ENCODE data around the gene LAMA2. TPM values are rescaled to one million over a fixed set of nuclear protein-coding genes. Genes with fewer than 3 reads are reported as not detected.

Gene LAMA2
- total and polyA plus RNA-seq, 7 experiments from 2014 or later = 0.02 to 0.59 (median 0.35) TPM; not detected in 4

GRCh38 chr6:129390900-129391299, 508.0 kb downstream of the LAMA2 start:
- Histone ChIP-seq H3K27me3 (ENCODE audit: control insufficient read depth in 2 of 2, insufficient read depth in 2 of 2, low read length in 2 of 2) (peaks cover 0 to 4% of the 10 kb centered on the region in 2 donors), H3K4me3 (ENCODE audit: low read length) (no peak overlapping the region), H3K27ac (ENCODE audit: low read depth, low read length) (no peak overlapping the region), H3K36me3 (ENCODE audit: control insufficient read depth in 2 of 3, insufficient read depth in 3 of 3, low read length in 3 of 3) (no peaks in the 10 kb centered on the region), H3K4me1 (ENCODE audit: control insufficient read depth in 2 of 2, insufficient read depth in 2 of 2, low read length in 2 of 2) (no peaks in the 10 kb centered on the region), H3K9me3 (ENCODE audit: control insufficient read depth in 2 of 3, low read length in 3 of 3) (no peaks in the 10 kb centered on the region)
- ChIA-PET CTCF (no interaction called here), POLR2A (no interaction called here)
- Mint-ChIP-seq H3K4me1 (peaks cover 0 to 4% (median 0%) of the 10 kb centered on the region in 7 donors), H3K9me3 (peaks cover 0 to 4% (median 3%) of the 10 kb centered on the region in 11 donors), H3K4me3 (no peak overlapping the region), H3K27ac (no peak overlapping the region), H3K27me3 (peaks cover 0 to 12% (median 8%) of the 10 kb centered on the region in 5 donors), H3K36me3 (peaks cover 0 to 3% (median 0%) of the 10 kb centered on the region in 5 donors)
- intact Hi-C loops (cut with micrococcal nuclease) = no loop called here
- ATAC-seq (no peak), DNase-seq (no peak)

GRCh38 chr6:129393654-129394053, 510.7 kb downstream of the LAMA2 start:
- POLR2A ChIA-PET = no interaction called here
- H3K27me3 Mint-ChIP-seq = peaks cover 0 to 13% (median 8%) of the 10 kb centered on the region in 5 donors
- no peaks in the 10 kb centered on the region for H3K9me3 Mint-ChIP-seq

GRCh38 chr6:129398764-129399163, 515.8 kb downstream of the LAMA2 start:
- CTCF ChIA-PET = interaction anchor here (1.3 kb wide), 1 partner anchor 7 kb away, joined by 3 read pairs; no protein-coding TSS in a partner anchor
- Histone ChIP-seq H3K9me3 (ENCODE audit: control insufficient read depth in 2 of 3, low read length in 3 of 3) (no peaks in the 10 kb centered on the region), H3K27me3 (ENCODE audit: control insufficient read depth in 2 of 2, insufficient read depth in 2 of 2, low read length in 2 of 2) (peaks cover 0 to 4% of the 10 kb centered on the region in 2 donors), H3K4me1 (ENCODE audit: control insufficient read depth in 2 of 2, insufficient read depth in 2 of 2, low read length in 2 of 2) (no peaks in the 10 kb centered on the region), H3K4me3 (ENCODE audit: low read length) (no peak overlapping the region), H3K27ac (ENCODE audit: low read depth, low read length) (no peak overlapping the region), H3K36me3 (ENCODE audit: control insufficient read depth in 2 of 3, insufficient read depth in 3 of 3, low read length in 3 of 3) (no peaks in the 10 kb centered on the region)
- H3K4me1 Mint-ChIP-seq = no peaks in the 10 kb centered on the region
- no peaks in the 10 kb centered on the region for H3K36me3 Mint-ChIP-seq
- ATAC-seq = no peak
- intact Hi-C loops (cut with micrococcal nuclease) = no loop called here
- H3K27ac Mint-ChIP-seq = no peak overlapping the region
- no peak for DNase-seq
- POLR2A ChIA-PET = no interaction called here
- H3K9me3 Mint-ChIP-seq = no peaks in the 10 kb centered on the region
- no peak overlapping the region for H3K4me3 Mint-ChIP-seq
- H3K27me3 Mint-ChIP-seq = peaks cover 0 to 12% (median 5%) of the 10 kb centered on the region in 5 donors

More at GRCh38 chr6:129393654-129394053, 510.7 kb downstream of the LAMA2 start:
- H3K4me3 ChIP-seq (ENCODE audit: low read length) = no peak overlapping the region
- ATAC-seq = no peak
- no peak overlapping the region for H3K27ac Mint-ChIP-seq
- H3K4me1 Mint-ChIP-seq = peaks cover 0 to 4% (median 0%) of the 10 kb centered on the region in 7 donors
- H3K4me1 ChIP-seq (ENCODE audit: control insufficient read depth in 2 of 2, insufficient read depth in 2 of 2, low read length in 2 of 2) = no peaks in the 10 kb centered on the region
- H3K36me3 ChIP-seq (ENCODE audit: control insufficient read depth in 2 of 3, insufficient read depth in 3 of 3, low read length in 3 of 3) = no peaks in the 10 kb centered on the region
- H3K27me3 ChIP-seq (ENCODE audit: control insufficient read depth in 2 of 2, insufficient read depth in 2 of 2, low read length in 2 of 2) = peaks cover 0 to 4% of the 10 kb centered on the region in 2 donors
- no peaks in the 10 kb centered on the region for H3K36me3 Mint-ChIP-seq
- CTCF ChIA-PET = no interaction called here
- H3K27ac ChIP-seq (ENCODE audit: low read depth, low read length) = no peak overlapping the region
- H3K4me3 Mint-ChIP-seq = no peak overlapping the region
- H3K9me3 ChIP-seq (ENCODE audit: control insufficient read depth in 2 of 3, low read length in 3 of 3) = no peaks in the 10 kb centered on the region
- no peak for DNase-seq
- intact Hi-C loops (cut with micrococcal nuclease) = no loop called here

- H3K9me3 Mint-ChIP-seq = peaks cover 0 to 1% (median 0%) of the 10 kb centered on the region in 11 donors
- Histone ChIP-seq H3K4me3 (ENCODE audit: low read length) (no peak overlapping the region), H3K27me3 (ENCODE audit: control insufficient read depth in 2 of 2, insufficient read depth in 2 of 2, low read length in 2 of 2) (no peaks in the 10 kb centered on the region), H3K36me3 (ENCODE audit: control insufficient read depth in 2 of 3, insufficient read depth in 3 of 3, low read length in 3 of 3) (no peaks in the 10 kb centered on the region), H3K4me1 (ENCODE audit: control insufficient read depth in 2 of 2, insufficient read depth in 2 of 2, low read length in 2 of 2) (no peaks in the 10 kb centered on the region), H3K9me3 (ENCODE audit: control insufficient read depth in 2 of 3, low read length in 3 of 3) (no peaks in the 10 kb centered on the region), H3K27ac (ENCODE audit: low read depth, low read length) (no peak overlapping the region)
- peaks cover 0 to 2% (median 0%) of the 10 kb centered on the region in 5 donors for H3K27me3 Mint-ChIP-seq
- DNase-seq (no peak), ATAC-seq (no peak)
- H3K27ac Mint-ChIP-seq = no peak overlapping the region
- ChIA-PET CTCF (no interaction called here), POLR2A (no interaction called here)
- H3K4me3 Mint-ChIP-seq = no peak overlapping the region
- intact Hi-C loops (cut with micrococcal nuclease) = no loop called here
- H3K4me1 Mint-ChIP-seq = no peaks in the 10 kb centered on the region
- no peaks in the 10 kb centered on the region for H3K36me3 Mint-ChIP-seq
Observed at GRCh38 chr6:129402244-129402643, 519.3 kb downstream of the LAMA2 start.

GRCh38 chr6:129411092-129411491, 528.2 kb downstream of the LAMA2 start:
- no peaks in the 10 kb centered on the region for H3K9me3 ChIP-seq (ENCODE audit: control insufficient read depth in 2 of 3, low read length in 3 of 3)
- no peaks in the 10 kb centered on the region for H3K27me3 ChIP-seq (ENCODE audit: control insufficient read depth in 2 of 2, insufficient read depth in 2 of 2, low read length in 2 of 2)
- H3K4me1 ChIP-seq (ENCODE audit: control insufficient read depth in 2 of 2, insufficient read depth in 2 of 2, low read length in 2 of 2) = no peaks in the 10 kb centered on the region
- H3K27ac ChIP-seq (ENCODE audit: low read depth, low read length) = no peak overlapping the region
- H3K4me3 Mint-ChIP-seq = no peak overlapping the region
- H3K4me1 Mint-ChIP-seq = peaks cover 0 to 1% (median 0%) of the 10 kb centered on the region in 7 donors
- no peaks in the 10 kb centered on the region for H3K27me3 Mint-ChIP-seq
- DNase-seq = no peak
- intact Hi-C loops (cut with micrococcal nuclease) = no loop called here
- H3K27ac Mint-ChIP-seq = no peak overlapping the region
- H3K4me3 ChIP-seq (ENCODE audit: low read length) = no peak overlapping the region
- no peak for ATAC-seq
- no peaks in the 10 kb centered on the region for H3K36me3 ChIP-seq (ENCODE audit: control insufficient read depth in 2 of 3, insufficient read depth in 3 of 3, low read length in 3 of 3)
- ChIA-PET POLR2A (no interaction called here), CTCF (no interaction called here)
- H3K36me3 Mint-ChIP-seq = no peaks in the 10 kb centered on the region
- H3K9me3 Mint-ChIP-seq = peaks cover 0 to 3% (median 0%) of the 10 kb centered on the region in 11 donors

GRCh38 chr6:129416337-129416990, 533.5 kb downstream of the LAMA2 start:
- H3K27ac ChIP-seq (ENCODE audit: low read depth, low read length) = no peak overlapping the region
- intact Hi-C loops (cut with micrococcal nuclease) = no loop called here
- no peaks in the 10 kb centered on the region for H3K27me3 ChIP-seq (ENCODE audit: control insufficient read depth in 2 of 2, insufficient read depth in 2 of 2, low read length in 2 of 2)
- no peaks in the 10 kb centered on the region for H3K4me1 ChIP-seq (ENCODE audit: control insufficient read depth in 2 of 2, insufficient read depth in 2 of 2, low read length in 2 of 2)
- H3K9me3 ChIP-seq (ENCODE audit: control insufficient read depth in 2 of 3, low read length in 3 of 3) = no peaks in the 10 kb centered on the region
- no peak overlapping the region for H3K4me3 Mint-ChIP-seq
- CTCF ChIA-PET = no interaction called here
- DNase-seq (no peak), ATAC-seq (no peak)
- peaks cover 0 to 3% (median 0%) of the 10 kb centered on the region in 5 donors for H3K27me3 Mint-ChIP-seq
- H3K36me3 Mint-ChIP-seq = no peaks in the 10 kb centered on the region
- peaks cover 0 to 1% (median 0%) of the 10 kb centered on the region in 7 donors for H3K4me1 Mint-ChIP-seq
- H3K27ac Mint-ChIP-seq = no peak overlapping the region
- no peaks in the 10 kb centered on the region for H3K36me3 ChIP-seq (ENCODE audit: control insufficient read depth in 2 of 3, insufficient read depth in 3 of 3, low read length in 3 of 3)
- POLR2A ChIA-PET = no interaction called here
- H3K9me3 Mint-ChIP-seq = no peaks in the 10 kb centered on the region
- no peak overlapping the region for H3K4me3 ChIP-seq (ENCODE audit: low read length)

- Mint-ChIP-seq H3K27ac (no peak overlapping the region), H3K36me3 (no peaks in the 10 kb centered on the region), H3K9me3 (no peaks in the 10 kb centered on the region), H3K4me3 (no peak overlapping the region), H3K4me1 (peaks cover 0 to 1% (median 0%) of the 10 kb centered on the region in 7 donors), H3K27me3 (peaks cover 0 to 3% (median 0%) of the 10 kb centered on the region in 5 donors)
- Histone ChIP-seq H3K9me3 (ENCODE audit: control insufficient read depth in 2 of 3, low read length in 3 of 3) (no peaks in the 10 kb centered on the region), H3K4me1 (ENCODE audit: control insufficient read depth in 2 of 2, insufficient read depth in 2 of 2, low read length in 2 of 2) (no peaks in the 10 kb centered on the region), H3K27ac (ENCODE audit: low read depth, low read length) (no peak overlapping the region), H3K27me3 (ENCODE audit: control insufficient read depth in 2 of 2, insufficient read depth in 2 of 2, low read length in 2 of 2) (no peaks in the 10 kb centered on the region), H3K4me3 (ENCODE audit: low read length) (no peak overlapping the region), H3K36me3 (ENCODE audit: control insufficient read depth in 2 of 3, insufficient read depth in 3 of 3, low read length in 3 of 3) (no peaks in the 10 kb centered on the region)
- intact Hi-C loops (cut with micrococcal nuclease) = no loop called here
- ChIA-PET POLR2A (no interaction called here), CTCF (no interaction called here)
- no peak for ATAC-seq
- no peak for DNase-seq
Observed at GRCh38 chr6:129417416-129418086, 534.6 kb downstream of the LAMA2 start.
